ENCODE data around the gene DPP10.

DNA sequence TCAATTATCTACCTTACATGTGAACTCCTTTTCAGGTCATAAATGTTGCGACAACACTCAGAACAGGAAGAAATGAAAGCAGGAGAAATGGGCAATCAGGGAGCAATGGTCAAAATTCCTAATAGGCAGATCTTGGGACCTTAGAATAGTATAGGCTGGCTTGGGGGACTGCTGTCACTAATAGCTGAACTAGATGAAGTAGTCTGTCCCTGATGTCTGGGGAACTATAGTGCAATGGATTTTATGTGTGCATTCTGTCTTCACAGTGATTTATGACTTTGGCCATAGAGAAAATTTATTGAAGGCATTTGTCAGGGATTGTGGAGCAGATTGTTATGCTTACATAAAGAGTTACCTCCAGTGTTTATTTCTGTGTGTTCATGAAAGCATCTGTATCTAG lies 6.1 kb upstream of the DPP10 start:
- TF ChIP-seq SIN3A (IDR thresholded peaks at IDR 0.05; ENCODE audit: borderline replicate concordance, insufficient read depth, low read length) (no peak), TAF1 (IDR thresholded peaks at IDR 0.05; ENCODE audit: borderline replicate concordance, insufficient read depth, low read length) (no peak), FOXP2 (optimal IDR thresholded peaks at IDR 0.05; ENCODE audit: borderline replicate concordance, extremely low read depth, extremely low read length, insufficient read depth) (no peak), POLR2AphosphoS5 (IDR thresholded peaks at IDR 0.05; ENCODE audit: low read depth, low read length) (no peak)
- TF ChIP-seq, protein P1, sequence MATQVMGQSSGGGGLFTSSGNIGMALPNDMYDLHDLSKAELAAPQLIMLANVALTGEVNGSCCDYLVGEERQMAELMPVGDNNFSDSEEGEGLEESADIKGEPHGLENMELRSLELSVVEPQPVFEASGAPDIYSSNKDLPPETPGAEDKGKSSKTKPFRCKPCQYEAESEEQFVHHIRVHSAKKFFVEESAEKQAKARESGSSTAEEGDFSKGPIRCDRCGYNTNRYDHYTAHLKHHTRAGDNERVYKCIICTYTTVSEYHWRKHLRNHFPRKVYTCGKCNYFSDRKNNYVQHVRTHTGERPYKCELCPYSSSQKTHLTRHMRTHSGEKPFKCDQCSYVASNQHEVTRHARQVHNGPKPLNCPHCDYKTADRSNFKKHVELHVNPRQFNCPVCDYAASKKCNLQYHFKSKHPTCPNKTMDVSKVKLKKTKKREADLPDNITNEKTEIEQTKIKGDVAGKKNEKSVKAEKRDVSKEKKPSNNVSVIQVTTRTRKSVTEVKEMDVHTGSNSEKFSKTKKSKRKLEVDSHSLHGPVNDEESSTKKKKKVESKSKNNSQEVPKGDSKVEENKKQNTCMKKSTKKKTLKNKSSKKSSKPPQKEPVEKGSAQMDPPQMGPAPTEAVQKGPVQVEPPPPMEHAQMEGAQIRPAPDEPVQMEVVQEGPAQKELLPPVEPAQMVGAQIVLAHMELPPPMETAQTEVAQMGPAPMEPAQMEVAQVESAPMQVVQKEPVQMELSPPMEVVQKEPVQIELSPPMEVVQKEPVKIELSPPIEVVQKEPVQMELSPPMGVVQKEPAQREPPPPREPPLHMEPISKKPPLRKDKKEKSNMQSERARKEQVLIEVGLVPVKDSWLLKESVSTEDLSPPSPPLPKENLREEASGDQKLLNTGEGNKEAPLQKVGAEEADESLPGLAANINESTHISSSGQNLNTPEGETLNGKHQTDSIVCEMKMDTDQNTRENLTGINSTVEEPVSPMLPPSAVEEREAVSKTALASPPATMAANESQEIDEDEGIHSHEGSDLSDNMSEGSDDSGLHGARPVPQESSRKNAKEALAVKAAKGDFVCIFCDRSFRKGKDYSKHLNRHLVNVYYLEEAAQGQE (IDR thresholded peaks at IDR 0.05; ENCODE audit: insufficient read depth in 1 of 2, low read depth in 2 of 2, low read length in 2 of 2) = no peak
